Heart right ventricle (tissue), 16 donors: ENCODE results near the gene GDF9. TPM values are rescaled to one million over a fixed set of nuclear protein-coding genes. Genes with fewer than 3 reads are reported as not detected.

Experiments used
- ATAC-seq, 8 donors: fragments of 200-7000 bp; cut with Tn5 transposase; one replicate each; pipeline ENCODE4 v1.9.1; 2020; ENCODE audit warnings: mild to moderate bottlenecking in 8 of 8, moderate library complexity in 8 of 8, moderate number of reproducible peaks in 1 of 8
- DNase-seq, 2 donors: peaks; one replicate each; pipeline ENCODE4 v3.0.0-alpha.2; 2020
- H3K27ac ChIP-seq, 10 donors: fragments of 200-600 bp; sonication (generic) in 2 of 10; one replicate each; pipeline versions ENCODE4 v1.5.0 to v1.8.0; 2020 to 2022; ENCODE audit warnings: mild to moderate bottlenecking in 3 of 10
- H3K27me3 ChIP-seq, 7 donors: fragments of 200-600 bp; one replicate each; pipeline ENCODE4 v1.8.0; 2021 to 2022; ENCODE audit warnings: mild to moderate bottlenecking in 2 of 7
- H3K36me3 ChIP-seq, 9 donors: fragments of 200-600 bp; sonication (generic) in 1 of 9; one replicate each; pipeline versions ENCODE4 v1.5.0 to v1.8.0; 2020 to 2022; ENCODE audit warnings: mild to moderate bottlenecking in 2 of 9
- H3K4me1 ChIP-seq, 9 donors: fragments of 200-600 bp; sonication (generic) in 1 of 9; one replicate each; pipeline versions ENCODE4 v1.5.0 to v1.8.0; 2020 to 2022; ENCODE audit warnings: mild to moderate bottlenecking in 4 of 9
- H3K4me3 ChIP-seq, 10 donors: fragments of 200-600 bp; sonication (generic) in 2 of 10; one replicate each; pipeline versions ENCODE4 v1.5.0 to v1.8.0; 2020 to 2022; ENCODE audit warnings: mild to moderate bottlenecking in 7 of 10, moderate library complexity in 2 of 10
- H3K9me3 ChIP-seq, 11 donors: fragments of 200-600 bp in 10 of 11; sonication (generic) in 2 of 11; one replicate each; pipeline versions ENCODE4 v1.5.0 to v1.8.0; 2013 to 2022; ENCODE audit warnings: mild to moderate bottlenecking in 2 of 11, control low read depth in 1 of 11, moderate library complexity in 1 of 11
- WGBS, 2 donors: extraction: QIAGEN DNeasy Blood & Tissue Kit; methylation state at CpG; one replicate each; pipeline ENCODE4 v1.1.7; 2013; ENCODE audit warnings: inconsistent platforms in 1 of 2; 5-methylcytosine and 5-hydroxymethylcytosine counted together
- intact Hi-C, 10 donors: fragments of 100-400 bp; cut with DNase I; formaldehyde crosslinking; loops; one replicate each; pipeline versions ENCODE4 v1.11.1 to v1.14.2; 2022
- polyA plus RNA-seq, 2 donors: library from polyadenylated mRNA; stranded (reverse); fragments of 200-250 nt; gene quantifications; one replicate each; pipeline ENCODE4 v1.2.3, GENCODE V29; 2013
- total RNA-seq, 10 donors: library from RNA; stranded (reverse); fragmentation: NEBNext Ultra II Directional in 3 of 10; extraction: Animal tissue kit (Norgen Biotek cat#: 25700) in 3 of 10; gene quantifications; one replicate each; pipeline versions ENCODE4 v1.2.1 to v1.2.4, GENCODE V29; 2021 to 2023
- TF ChIP-seq, protein P1 (sequence below), 9 donors: fragments of 200-600 bp; sonication (generic) in 2 of 9; IDR thresholded peaks; one replicate each; pipeline versions ENCODE4 v1.5.0 to v1.8.0; 2021 to 2022; ENCODE audit warnings: antibody characterized with exemption in 9 of 9, mild to moderate bottlenecking in 5 of 9, moderate library complexity in 1 of 9
- donor health status: Arrhythmogenic right ventricular cardiomyopathy.
- donor health status: ischemic (EF 13 %, LVEDD 7.1; RV severe dilation, severe dysfunction).
- donor health status: healthy with polysubstance abuse.
- donor health status: DM: no; HTN: yes; CAD: no.
- donor health status: DM: no; HTN: no; CAD: no.
- donor health status: ischemic (EF 25% LVEDD 6.9; RV normal size, moderate dysfunction).
- donor health status: ischemic (EF 25% LVEDD 5.7; RV mildly dilated, moderate dysfunction).
- donor health status: healthy.
- donor health status: DM: yes; HTN: yes; CAD: no.
- donor health status: Ischemic cardiomyopathy.
- donor health status: ischemic (EF 35%, LVEDD 5.7; RV mildly dilated, moderate dysfunction).
- donor health status: nonischemic (EF 11% LVEDD 7.7; RV severe dilation, severe dysfunction).
- donor health status: DM: yes; HTN: yes; CAD: no.
- donor health status: PGD.
- donor health status: ischemic (EF 29% LVEDD 5.4; RV normal size, mild dysfunction).
- donor health status: nonischemic (EF 23%, LVEDD 6.1; RV moderate dilation, normal function).

The GDF9 gene
- total and polyA plus RNA-seq, 12 donors, result 0.10 to 0.82 (median 0.32) TPM; not detected in 1

DNA sequence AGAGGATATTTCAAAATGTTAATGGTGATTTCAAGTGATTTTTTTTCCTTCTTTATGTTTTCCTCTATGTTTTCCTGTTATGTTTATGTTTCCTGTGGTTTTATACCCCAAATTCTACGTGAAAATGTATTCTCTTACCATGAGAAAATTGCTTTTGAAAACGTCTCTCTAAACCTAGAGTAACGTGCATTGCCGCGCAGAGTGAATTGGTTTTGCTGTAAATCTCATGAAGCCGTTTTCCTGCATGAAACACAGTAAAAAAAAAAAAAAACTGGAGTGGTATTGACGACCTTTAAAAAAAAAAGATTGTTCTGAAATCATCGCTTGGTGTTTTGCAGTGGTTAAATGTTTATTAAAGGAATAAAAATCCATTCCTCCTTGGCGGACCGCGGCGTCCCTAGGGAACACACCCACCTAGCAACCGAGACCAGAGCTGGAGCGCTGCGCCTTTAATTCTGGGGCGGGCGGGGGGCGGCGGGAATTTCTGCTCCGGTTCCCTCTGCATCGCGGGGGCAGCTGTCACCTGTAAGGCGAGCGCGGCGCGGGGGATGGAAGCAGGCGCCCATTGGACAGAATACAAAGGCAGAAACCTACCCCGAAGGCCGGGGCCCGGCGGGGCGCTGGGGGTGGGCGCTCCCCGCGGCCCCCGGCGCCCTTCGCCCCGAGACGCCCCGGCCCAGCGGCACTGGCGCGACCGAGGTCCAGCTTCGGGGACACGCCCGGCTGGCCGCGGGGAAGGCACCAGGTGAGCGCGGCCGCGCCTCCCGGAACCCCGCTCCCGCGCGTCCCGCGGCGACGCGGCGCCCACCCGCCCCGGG lies 53.3 kb downstream of the GDF9 start, which contains the start of gene SOWAHA:
Gene SOWAHA, plus strand, starts transcription at position 522 of the 818 bp plus-strand sequence. CDS start 320 bp downstream, outside the sequence.
- intact Hi-C loops, result loop anchor here in 4 of 10 donors (10.0 kb wide), 3 partner anchors 58 to 428 kb away; no protein-coding TSS in a partner anchor
- Histone ChIP-seq H3K27ac (no peak within 1 kb of the TSS), H3K36me3 (no peaks in the 10 kb centered on the region), H3K4me1 (peaks cover 0 to 17% (median 7%) of the 10 kb centered on the region in 9 donors), H3K9me3 (no peaks in the 10 kb centered on the region), H3K4me3 (peak within 1 kb of the TSS; percentile 5 to 49 (median 42)), H3K27me3 (peaks cover 6 to 76% (median 55%) of the 10 kb centered on the region in 7 donors)
- 3 to 4% methylated on average over 59 to 68 of the region's 68 CpGs for WGBS, 2 donors
- ATAC-seq (peak in 1 of 8 donors; percentile 33), DNase-seq (no peak)
- TF ChIP-seq, protein P1, sequence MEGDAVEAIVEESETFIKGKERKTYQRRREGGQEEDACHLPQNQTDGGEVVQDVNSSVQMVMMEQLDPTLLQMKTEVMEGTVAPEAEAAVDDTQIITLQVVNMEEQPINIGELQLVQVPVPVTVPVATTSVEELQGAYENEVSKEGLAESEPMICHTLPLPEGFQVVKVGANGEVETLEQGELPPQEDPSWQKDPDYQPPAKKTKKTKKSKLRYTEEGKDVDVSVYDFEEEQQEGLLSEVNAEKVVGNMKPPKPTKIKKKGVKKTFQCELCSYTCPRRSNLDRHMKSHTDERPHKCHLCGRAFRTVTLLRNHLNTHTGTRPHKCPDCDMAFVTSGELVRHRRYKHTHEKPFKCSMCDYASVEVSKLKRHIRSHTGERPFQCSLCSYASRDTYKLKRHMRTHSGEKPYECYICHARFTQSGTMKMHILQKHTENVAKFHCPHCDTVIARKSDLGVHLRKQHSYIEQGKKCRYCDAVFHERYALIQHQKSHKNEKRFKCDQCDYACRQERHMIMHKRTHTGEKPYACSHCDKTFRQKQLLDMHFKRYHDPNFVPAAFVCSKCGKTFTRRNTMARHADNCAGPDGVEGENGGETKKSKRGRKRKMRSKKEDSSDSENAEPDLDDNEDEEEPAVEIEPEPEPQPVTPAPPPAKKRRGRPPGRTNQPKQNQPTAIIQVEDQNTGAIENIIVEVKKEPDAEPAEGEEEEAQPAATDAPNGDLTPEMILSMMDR (IDR thresholded peaks at IDR 0.05), result no peak

DNA sequence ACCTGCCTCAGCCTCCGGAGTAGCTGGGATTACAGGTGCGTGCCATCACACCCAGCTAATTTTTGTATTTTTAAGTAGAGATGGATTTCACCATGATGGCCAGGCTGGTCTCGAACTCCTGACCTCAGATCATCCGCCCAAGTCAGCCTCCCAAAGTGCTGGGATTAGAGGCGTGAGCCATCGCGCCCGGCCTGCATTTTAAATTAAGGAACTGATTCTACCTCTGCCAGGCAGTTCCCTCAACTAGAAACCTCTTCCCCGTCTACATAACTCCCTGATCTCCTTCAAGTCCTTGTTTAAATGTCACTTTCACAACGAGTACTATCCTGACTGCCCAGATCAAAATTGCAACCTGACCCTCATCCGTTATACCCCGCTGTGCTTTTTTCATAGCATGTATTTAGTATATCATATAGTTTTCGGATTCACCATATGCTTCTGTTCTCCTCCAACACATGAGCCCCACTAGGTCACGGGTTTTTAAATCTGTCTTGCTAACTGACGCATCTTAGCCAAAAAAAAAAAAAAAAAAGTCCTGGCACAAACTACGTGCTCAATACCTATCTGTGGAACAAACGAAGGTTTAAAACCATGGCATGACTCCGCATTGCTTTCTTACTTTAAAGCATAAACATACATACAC lies 54.0 kb downstream of the GDF9 start:
- H3K36me3 ChIP-seq, result no peaks in the 10 kb centered on the region
- peaks cover 0 to 17% (median 7%) of the 10 kb centered on the region in 9 donors for H3K4me1 ChIP-seq
- WGBS, 2 donors, result 48 to 49% methylated on average over 18 of the region's 18 CpGs
- H3K27me3 ChIP-seq, result peaks cover 6 to 83% (median 59%) of the 10 kb centered on the region in 7 donors
- H3K4me3 ChIP-seq, result no peak overlapping the region
- DNase-seq (no peak), ATAC-seq (no peak)
- TF ChIP-seq, protein P1 (IDR thresholded peaks at IDR 0.05), result no peak
- H3K27ac ChIP-seq, result no peak overlapping the region
- intact Hi-C loops, result loop anchor here in 4 of 10 donors (10.0 kb wide), 3 partner anchors 57 to 427 kb away; no protein-coding TSS in a partner anchor
- no peaks in the 10 kb centered on the region for H3K9me3 ChIP-seq

Other genes with a start within 250 kb of the GDF9 start
- under 1 TPM in 1 of 10 donors, not detected in 9; 0.51 TPM for gene IL13, start 208.3 kb downstream of the GDF9 start, total RNA-seq
- under 1 TPM in 1 of 2 donors, not detected in 1; 0.01 TPM for gene IL13, start 208.3 kb downstream of the GDF9 start, polyA plus RNA-seq
- not detected for gene IL4, start 192.5 kb downstream of the GDF9 start, total RNA-seq
- gene IL4, start 192.5 kb downstream of the GDF9 start, polyA plus RNA-seq, result not detected
- 10 to 100 TPM; 10.1 to 18.6 (median 13.1) TPM for gene KIF3A, start 128.9 kb downstream of the GDF9 start, total RNA-seq
- gene KIF3A, start 128.9 kb downstream of the GDF9 start, polyA plus RNA-seq, result 10 to 100 TPM in 1 of 2 donors, 1 to 10 TPM in 1; 2.2 to 10.0 TPM
- under 1 TPM in 4 of 10 donors, not detected in 6; 0.09 to 0.75 (median 0.22) TPM for gene CCNI2, start 119.0 kb downstream of the GDF9 start, total RNA-seq
- under 1 TPM in 1 of 2 donors, not detected in 1; 0.01 TPM for gene CCNI2, start 119.0 kb downstream of the GDF9 start, polyA plus RNA-seq
- 10 to 100 TPM; 23.5 to 41.8 (median 31.2) TPM for gene SEPTIN8, start 89.2 kb downstream of the GDF9 start, total RNA-seq
- 10 to 100 TPM; 11.3 to 26.6 TPM for gene SEPTIN8, start 89.2 kb downstream of the GDF9 start, polyA plus RNA-seq
- gene SOWAHA, start 53.2 kb downstream of the GDF9 start, total RNA-seq, result under 1 TPM in 4 of 10 donors, not detected in 6; 0.08 to 0.19 (median 0.13) TPM
- gene SOWAHA, start 53.2 kb downstream of the GDF9 start, polyA plus RNA-seq, result under 1 TPM in 1 of 2 donors, not detected in 1; 0.07 TPM
- gene SHROOM1, start 35.8 kb downstream of the GDF9 start, total RNA-seq, result 1 to 10 TPM; 3.2 to 6.4 (median 4.1) TPM
- gene SHROOM1, start 35.8 kb downstream of the GDF9 start, polyA plus RNA-seq, result 10 to 100 TPM in 1 of 2 donors, 1 to 10 TPM in 1; 3.5 to 10.8 TPM
- gene UQCRQ, start 173 bp upstream of the GDF9 start, total RNA-seq, result 1,000 to 10,000 TPM; 1,190 to 1,962 (median 1,754) TPM
- 1,000 to 10,000 TPM in 1 of 2 donors, 100 to 1,000 TPM in 1; 824 to 1,591 TPM for gene UQCRQ, start 173 bp upstream of the GDF9 start, polyA plus RNA-seq
- gene LEAP2, start 7.2 kb upstream of the GDF9 start, total RNA-seq, result 1 to 10 TPM in 5 of 10 donors, under 1 TPM in 5; 0.49 to 1.6 (median 0.92) TPM
- gene LEAP2, start 7.2 kb upstream of the GDF9 start, polyA plus RNA-seq, result 1 to 10 TPM in 1 of 2 donors, under 1 TPM in 1; 0.62 to 3.9 TPM
- gene AFF4, start 97.2 kb upstream of the GDF9 start, total RNA-seq, result 10 to 100 TPM; 35.2 to 63.8 (median 53.3) TPM
- gene AFF4, start 97.2 kb upstream of the GDF9 start, polyA plus RNA-seq, result 1 to 10 TPM; 7.0 to 9.3 TPM
- gene ZCCHC10, start 160.1 kb upstream of the GDF9 start, total RNA-seq, result 10 to 100 TPM; 12.2 to 22.4 (median 19.4) TPM
- 10 to 100 TPM; 15.4 to 29.9 TPM for gene ZCCHC10, start 160.1 kb upstream of the GDF9 start, polyA plus RNA-seq
- gene HSPA4, start 185.5 kb upstream of the GDF9 start, total RNA-seq, result 100 to 1,000 TPM in 6 of 10 donors, 10 to 100 TPM in 4; 79.6 to 156 (median 111) TPM
- 100 to 1,000 TPM in 1 of 2 donors, 10 to 100 TPM in 1; 44.9 to 179 TPM for gene HSPA4, start 185.5 kb upstream of the GDF9 start, polyA plus RNA-seq